ENCODE measurements around the gene USH2A.

DNA sequence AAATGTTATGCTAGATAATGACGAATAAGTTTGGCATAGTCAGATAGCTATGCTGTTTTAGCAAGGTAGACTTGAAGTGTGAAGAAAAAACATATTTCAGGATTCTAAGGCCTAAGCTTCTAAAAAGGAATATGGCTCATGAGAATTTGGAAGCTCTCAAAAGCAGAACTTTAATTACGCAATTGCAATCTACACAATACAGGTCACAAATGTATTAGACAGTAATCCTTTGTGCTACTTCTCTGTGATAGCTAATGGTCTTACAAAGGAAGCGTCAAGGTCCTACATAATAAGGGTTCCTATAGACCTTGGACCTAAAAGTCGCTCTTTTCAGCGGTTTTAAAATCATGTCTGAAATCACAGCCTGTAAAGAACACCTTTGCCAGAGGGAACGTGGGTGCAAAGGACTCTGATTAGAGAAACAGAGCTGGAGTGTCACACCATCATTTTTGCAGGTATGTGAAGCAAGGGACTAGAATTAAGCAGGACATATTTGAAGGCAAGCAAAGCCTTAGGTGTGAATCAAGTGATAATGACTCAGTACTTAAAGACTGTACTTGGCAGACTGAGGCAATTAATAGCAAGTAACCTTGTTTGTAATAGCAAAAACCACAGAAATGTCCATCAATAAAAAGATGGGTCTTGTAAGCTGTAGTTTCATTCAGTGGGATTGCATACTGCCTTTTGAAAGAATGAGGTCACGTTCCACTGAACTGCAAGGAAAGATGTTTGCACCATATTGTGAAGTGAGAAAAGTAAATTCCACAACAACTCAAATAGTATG, 436.0 kb downstream of the USH2A start:
- TF ChIP-seq, protein P1, sequence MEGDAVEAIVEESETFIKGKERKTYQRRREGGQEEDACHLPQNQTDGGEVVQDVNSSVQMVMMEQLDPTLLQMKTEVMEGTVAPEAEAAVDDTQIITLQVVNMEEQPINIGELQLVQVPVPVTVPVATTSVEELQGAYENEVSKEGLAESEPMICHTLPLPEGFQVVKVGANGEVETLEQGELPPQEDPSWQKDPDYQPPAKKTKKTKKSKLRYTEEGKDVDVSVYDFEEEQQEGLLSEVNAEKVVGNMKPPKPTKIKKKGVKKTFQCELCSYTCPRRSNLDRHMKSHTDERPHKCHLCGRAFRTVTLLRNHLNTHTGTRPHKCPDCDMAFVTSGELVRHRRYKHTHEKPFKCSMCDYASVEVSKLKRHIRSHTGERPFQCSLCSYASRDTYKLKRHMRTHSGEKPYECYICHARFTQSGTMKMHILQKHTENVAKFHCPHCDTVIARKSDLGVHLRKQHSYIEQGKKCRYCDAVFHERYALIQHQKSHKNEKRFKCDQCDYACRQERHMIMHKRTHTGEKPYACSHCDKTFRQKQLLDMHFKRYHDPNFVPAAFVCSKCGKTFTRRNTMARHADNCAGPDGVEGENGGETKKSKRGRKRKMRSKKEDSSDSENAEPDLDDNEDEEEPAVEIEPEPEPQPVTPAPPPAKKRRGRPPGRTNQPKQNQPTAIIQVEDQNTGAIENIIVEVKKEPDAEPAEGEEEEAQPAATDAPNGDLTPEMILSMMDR (IDR thresholded peaks at IDR 0.05; ENCODE audit: insufficient read depth, low read length, poor library complexity, severe bottlenecking): no peak
- no peak for TF ChIP-seq EZH2phosphoT487 (conservative IDR thresholded peaks at IDR 0.05; ENCODE audit: low read length)

Measured in SU-DHL-6 (cell line).